Kidney (tissue), 14 donors: ENCODE data around the gene MUC3A. TPM values are rescaled to one million over a fixed set of nuclear protein-coding genes. Genes with fewer than 3 reads are reported as not detected.
A peak's percentile ranks its signal among the peaks of the same experiment; 100 is the strongest.
"Not testable (repeated sequence)": the region's sequence is repeated elsewhere in the genome, so short reads cannot be mapped to it uniquely, and the experiment has no call there.

Source experiments
- DNase-seq, 5 donors: peaks; one replicate each; pipeline ENCODE4 v3.0.0-alpha.2; 2013 to 2020
- FAIRE-seq: peaks from 2 replicates; lab custom pipeline; 2012; peaks lifted over from hg19 to GRCh38; lab: Jason Lieb, UNC
- H3K27ac ChIP-seq, 2 donors: one replicate each; pipeline ENCODE4 v1.7.0; 2013; ENCODE audit warnings: low read depth in 2 of 2, low read length in 2 of 2, inconsistent platforms in 1 of 2
- H3K27me3 ChIP-seq: one replicate; pipeline ENCODE4 v1.7.1; 2013; ENCODE audit warnings: low read length, inconsistent platforms; ENCODE audit not compliant: control insufficient read depth, insufficient read depth
- H3K36me3 ChIP-seq, 3 donors: one replicate each; pipeline versions ENCODE4 v1.7.0 to v1.7.1; 2013; ENCODE audit warnings: low read length in 3 of 3, control low read depth in 1 of 3, inconsistent platforms in 1 of 3; ENCODE audit not compliant: insufficient read depth in 3 of 3, control insufficient read depth in 2 of 3
- H3K4me1 ChIP-seq, 3 donors: one replicate each; pipeline versions ENCODE4 v1.7.0 to v1.7.1; 2013; ENCODE audit warnings: low read length in 3 of 3, inconsistent platforms in 1 of 3, low read depth in 1 of 3; ENCODE audit not compliant: control insufficient read depth in 2 of 3, insufficient read depth in 2 of 3
- H3K4me3 ChIP-seq, 3 donors: one replicate each; pipeline versions ENCODE4 v1.7.0 to v1.8.1; 2013; ENCODE audit warnings: low read length in 3 of 3, control low read depth in 1 of 3, inconsistent platforms in 1 of 3
- H3K9ac ChIP-seq, 3 donors: one replicate each; pipeline versions ENCODE4 v1.7.0 to v1.7.1; 2013; ENCODE audit warnings: low read length in 3 of 3, control low read depth in 1 of 3, inconsistent platforms in 1 of 3
- H3K9me3 ChIP-seq, 3 donors: one replicate each; pipeline versions ENCODE4 v1.7.0 to v1.7.1; 2013; ENCODE audit warnings: low read length in 3 of 3, control low read depth in 1 of 3, inconsistent platforms in 1 of 3; ENCODE audit not compliant: control insufficient read depth in 2 of 3, insufficient read depth in 1 of 3
- CTCF ChIP-seq: IDR thresholded peaks from 3 replicates; pipeline ENCODE4 v1.5.1; 2012; ENCODE audit warnings: mild to moderate bottlenecking, moderate library complexity, borderline replicate concordance; ENCODE audit not compliant: insufficient read depth; ENCODE audit errors: extremely low read depth
- intact Hi-C: fragments of 100-400 bp; cut with DNase I; formaldehyde crosslinking; loops from one replicate; pipeline ENCODE4 v1.11.1; 2022
- polyA plus RNA-seq: library from polyadenylated mRNA; stranded (reverse); fragments of 350-450 nt; fragmentation: Illumina TruSeq; extraction: RNeasy Lipid Tissue Mini Kit (QIAGEN cat#74804); gene quantifications from one replicate; pipeline ENCODE4 v1.2.3, GENCODE V29; 2014; ENCODE audit warnings: low read depth, low replicate concordance; ENCODE audit not compliant: insufficient read depth
- total RNA-seq: library from RNA; stranded (reverse); fragmentation: NEBNext Ultra II Directional; extraction: Animal tissue kit (Norgen Biotek cat#: 25700); gene quantifications from one replicate; pipeline ENCODE4 v1.2.1, GENCODE V29; 2021
- donor health status: control.
- donor health status: control.
- donor health status: control.
- donor health status: control.
- donor health status: control.
- donor health status: DM: yes; HTN: yes; CAD: no.
- donor health status: Normal renal cell carcinoma (clear cell type).

Gene MUC3A
- total and polyA plus RNA-seq, 2 donors from 2014 or later, result 0.65 to 39.1 TPM

GRCh38 chr7:100975371-100975821 is 26.1 kb downstream of the MUC3A start:
- H3K9me3 ChIP-seq, result no peaks in the 10 kb centered on the region
- intact Hi-C loops, result no loop called here
- H3K27ac ChIP-seq, result no peak overlapping the region
- H3K27me3 ChIP-seq, result no peaks in the 10 kb centered on the region
- FAIRE-seq (no peak), DNase-seq (peak in 1 of 5 donors; percentile 15)
- no peak overlapping the region for H3K4me3 ChIP-seq
- TF ChIP-seq CTCF, result no peak
- no peak overlapping the region for H3K9ac ChIP-seq
- H3K36me3 ChIP-seq, result no peaks in the 10 kb centered on the region
- no peaks in the 10 kb centered on the region for H3K4me1 ChIP-seq

- Histone ChIP-seq H3K4me3 (no peak overlapping the region), H3K9me3 (no peaks in the 10 kb centered on the region), H3K9ac (no peak overlapping the region), H3K4me1 (no peaks in the 10 kb centered on the region), H3K27ac (no peak overlapping the region), H3K27me3 (no peaks in the 10 kb centered on the region), H3K36me3 (no peaks in the 10 kb centered on the region)
- no peak for TF ChIP-seq CTCF
- FAIRE-seq (no peak), DNase-seq (peak in 1 of 5 donors; percentile 29)
- intact Hi-C loops, result no loop called here
Observed at GRCh38 chr7:100978300-100978699, 29.0 kb downstream of the MUC3A start.

- DNase-seq (peak in 3 of 5 donors; percentile 17 to 42 (median 31)), FAIRE-seq (no peak)
- H3K9ac ChIP-seq, result no peak overlapping the region
- no peaks in the 10 kb centered on the region for H3K27me3 ChIP-seq
- H3K9me3 ChIP-seq, result no peaks in the 10 kb centered on the region
- no peak for TF ChIP-seq CTCF
- H3K36me3 ChIP-seq, result no peaks in the 10 kb centered on the region
- no peak overlapping the region for H3K4me3 ChIP-seq
- H3K27ac ChIP-seq, result no peak overlapping the region
- H3K4me1 ChIP-seq, result no peaks in the 10 kb centered on the region
- intact Hi-C loops, result no loop called here
Observed at GRCh38 chr7:100983451-100984187, 34.3 kb downstream of the MUC3A start.

- H3K4me1 ChIP-seq, H3K27ac ChIP-seq, FAIRE-seq, H3K9ac ChIP-seq, H3K4me3 ChIP-seq, H3K36me3 ChIP-seq, H3K27me3 ChIP-seq, H3K9me3 ChIP-seq, intact Hi-C loops: not testable (repeated sequence)
- peak in 1 of 5 donors; percentile 17 for DNase-seq
Observed at GRCh38 chr7:100984241-100984918, 35.0 kb downstream of the MUC3A start.

GRCh38 chr7:100985033-100985797 is 35.9 kb downstream of the MUC3A start:
- H3K27ac ChIP-seq, H3K4me3 ChIP-seq, H3K9ac ChIP-seq, FAIRE-seq, H3K9me3 ChIP-seq, H3K4me1 ChIP-seq, intact Hi-C loops, H3K36me3 ChIP-seq, H3K27me3 ChIP-seq: not testable (repeated sequence)
- peak in 1 of 5 donors; percentile 51 for DNase-seq
